HG02588 (cell line): Measurements from ENCODE around the gene TUBG2.
A peak's percentile ranks its signal among the peaks of the same experiment; 100 is the strongest.

ENCODE experiments used
- ATAC-seq: cut with Tn5 transposase; IDR thresholded peaks from one replicate; pipeline ENCODE4 v1.9.1; 2021; ENCODE audit warnings: mild to moderate bottlenecking, moderate library complexity; ENCODE audit not compliant: unreplicated experiment

Gene TUBG2

DNA sequence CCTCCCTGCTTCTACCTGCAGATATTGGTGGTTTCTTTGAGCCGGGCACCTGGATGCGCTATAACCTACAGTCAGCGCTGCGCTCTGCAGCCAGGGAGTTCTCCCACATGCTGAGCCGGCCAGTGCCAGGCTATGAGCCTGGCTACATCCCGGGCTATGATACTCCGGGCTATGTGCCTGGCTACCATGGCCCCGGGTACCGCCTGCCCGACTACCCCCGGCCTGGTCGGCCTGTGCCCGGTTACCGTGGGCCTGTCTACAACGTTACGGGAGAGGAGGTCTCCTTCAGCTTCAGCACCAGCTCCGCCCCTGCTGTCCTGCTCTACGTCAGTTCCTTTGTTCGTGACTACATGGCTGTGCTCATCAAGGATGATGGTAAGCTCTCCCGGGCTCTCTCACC lies 36.4 kb downstream of the TUBG2 start:
- ATAC-seq: no peak

DNA sequence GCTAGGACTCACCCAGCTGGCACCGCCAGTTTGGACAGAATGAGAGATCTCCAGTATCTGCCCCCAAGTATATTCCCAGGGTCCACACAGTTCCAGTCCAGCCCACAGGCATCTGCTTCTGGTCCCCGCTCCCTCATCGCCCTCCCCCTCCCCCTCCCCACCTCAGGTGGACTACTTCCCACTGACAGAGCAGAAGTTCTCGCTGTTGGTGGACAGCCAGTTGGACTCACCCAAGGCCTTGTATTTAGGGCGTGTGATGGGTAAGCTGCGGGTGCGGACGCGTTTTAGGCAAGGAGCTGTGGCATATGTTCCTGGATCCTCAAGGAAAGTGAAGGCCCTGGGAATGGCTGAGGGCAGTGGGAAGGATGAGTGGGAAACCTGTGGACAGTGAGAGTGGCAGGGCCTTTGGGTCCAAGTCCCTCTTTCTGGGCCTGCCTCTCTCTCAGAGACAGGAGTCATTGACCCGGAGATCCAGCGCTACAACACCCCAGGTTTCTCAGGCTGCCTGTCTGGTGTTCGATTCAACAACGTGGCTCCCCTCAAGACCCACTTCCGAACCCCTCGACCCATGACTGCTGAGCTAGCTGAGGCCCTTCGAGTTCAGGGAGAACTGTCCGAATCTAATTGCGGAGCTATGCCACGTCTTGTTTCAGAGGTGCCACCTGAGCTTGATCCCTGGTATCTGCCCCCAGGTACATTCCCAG lies 38.2 kb downstream of the TUBG2 start:
- no peak for ATAC-seq

DNA sequence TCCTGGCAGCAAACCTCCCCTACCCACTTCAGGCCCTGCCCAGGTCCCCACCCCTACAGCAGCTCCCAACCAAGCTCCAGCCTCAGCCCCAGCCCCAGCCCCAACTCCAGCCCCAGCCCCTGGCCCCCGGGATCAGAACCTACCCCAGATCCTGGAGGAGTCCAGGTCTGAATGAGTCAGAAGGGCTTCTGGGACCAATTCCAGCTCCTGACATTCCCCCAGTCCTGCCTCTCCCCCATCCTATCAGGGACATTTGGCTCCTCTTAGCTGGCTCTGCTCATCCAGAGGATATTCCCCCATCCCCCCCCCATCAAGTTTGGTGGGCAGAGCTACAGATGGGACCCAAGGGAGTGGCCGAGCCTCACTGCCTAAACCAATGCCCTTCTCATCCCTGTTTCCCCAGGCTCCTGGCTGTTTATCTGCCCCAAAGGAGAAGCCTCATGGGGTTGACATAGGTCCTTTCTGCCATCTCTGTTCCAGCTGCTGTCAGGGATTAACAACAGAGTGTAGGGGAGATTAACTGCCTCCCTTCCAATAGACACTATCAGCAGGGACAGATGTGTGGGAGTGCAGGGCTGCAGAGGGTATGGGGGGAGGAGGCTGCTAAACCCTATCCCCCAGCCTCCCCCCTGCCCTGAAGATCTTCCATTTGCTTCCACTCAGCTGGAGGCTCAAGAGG lies 39.8 kb downstream of the TUBG2 start:
- no peak for ATAC-seq

DNA sequence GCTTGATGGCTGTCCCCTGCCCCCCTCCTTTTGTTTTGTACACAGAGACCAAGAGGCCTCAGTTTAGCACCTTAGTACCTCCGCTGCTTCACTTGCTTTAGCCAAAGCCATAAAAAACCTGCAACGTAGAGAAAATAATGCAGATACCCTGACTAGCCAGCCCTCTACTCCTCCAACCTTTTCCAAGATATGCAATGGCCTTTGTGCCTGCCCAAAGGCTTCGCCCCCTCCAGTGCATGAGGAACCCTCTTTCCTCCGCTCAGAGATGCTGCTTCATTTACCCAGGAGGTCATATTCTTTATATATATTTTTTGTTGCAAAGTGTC lies 40.3 kb downstream of the TUBG2 start:
- ATAC-seq: no peak

DNA sequence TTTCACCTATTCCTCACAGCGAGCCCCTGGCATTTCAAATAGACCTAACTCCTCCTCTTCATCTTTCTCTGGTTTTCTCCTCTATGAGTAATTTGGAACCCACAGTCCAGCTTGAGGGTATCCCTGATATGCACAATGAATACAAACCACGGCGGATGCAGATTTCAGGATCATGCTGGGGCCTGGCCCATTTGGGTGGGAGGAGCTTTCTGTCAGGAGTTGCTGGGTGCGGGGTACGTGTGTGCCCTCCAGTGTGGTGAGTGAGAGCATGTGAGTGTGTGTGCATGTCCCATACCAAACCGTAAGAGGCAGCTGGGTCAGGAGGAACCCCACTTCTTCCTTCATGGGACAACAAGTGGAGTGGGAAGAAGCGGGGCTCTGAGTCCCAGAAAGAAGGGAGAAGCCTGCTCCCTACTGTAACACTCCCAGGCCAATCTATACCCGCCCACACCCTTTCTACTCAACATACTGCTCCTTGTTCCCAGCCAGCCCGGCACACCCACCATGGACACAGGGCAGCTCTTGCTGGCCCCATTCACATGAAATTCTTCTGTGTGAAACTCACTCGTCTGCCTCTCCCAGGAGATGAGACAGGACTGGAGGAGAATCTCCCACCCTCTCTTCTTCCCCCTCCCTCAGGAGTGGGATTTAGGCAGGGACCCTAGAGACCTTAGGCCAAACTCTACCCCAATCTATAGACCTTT lies 41.7 kb downstream of the TUBG2 start:
- no peak for ATAC-seq

DNA sequence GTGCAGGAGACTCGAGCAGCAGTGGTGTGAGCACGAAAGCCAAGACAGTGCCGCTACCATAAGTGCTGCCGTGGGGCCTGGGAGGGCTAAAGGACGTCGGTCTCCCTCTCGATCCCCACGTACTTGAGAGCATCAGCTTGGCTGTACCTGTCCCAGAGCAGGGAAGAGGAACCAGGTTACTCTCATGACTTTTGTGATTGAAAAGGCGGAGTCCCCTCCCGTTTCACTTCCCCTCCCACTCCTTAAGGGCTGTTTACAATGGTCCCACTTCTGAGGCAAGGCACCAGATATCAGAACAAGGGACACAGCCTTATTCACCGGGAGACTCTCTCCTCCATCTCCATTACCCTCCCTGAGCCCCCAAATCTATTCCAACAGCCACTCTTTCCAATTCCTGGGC lies 43.4 kb downstream of the TUBG2 start:
- ATAC-seq: no peak

DNA sequence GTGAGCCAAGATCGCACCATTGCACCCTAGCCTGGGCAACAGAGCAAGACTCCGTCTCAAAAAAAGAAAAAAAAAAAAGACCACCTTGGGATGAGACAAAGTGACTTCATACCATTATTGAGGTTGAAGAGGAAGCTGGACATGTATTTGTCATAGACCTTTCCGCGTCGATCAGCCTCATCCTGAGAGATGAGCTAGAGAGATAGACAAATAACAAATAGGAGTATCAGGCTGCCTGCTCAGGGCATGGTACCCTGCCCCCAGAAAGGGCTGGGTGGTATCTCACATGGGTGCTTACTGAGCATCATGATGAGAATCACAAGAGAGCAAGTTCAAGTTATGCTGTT lies 45.4 kb downstream of the TUBG2 start:
- ATAC-seq: peak; percentile 8

DNA sequence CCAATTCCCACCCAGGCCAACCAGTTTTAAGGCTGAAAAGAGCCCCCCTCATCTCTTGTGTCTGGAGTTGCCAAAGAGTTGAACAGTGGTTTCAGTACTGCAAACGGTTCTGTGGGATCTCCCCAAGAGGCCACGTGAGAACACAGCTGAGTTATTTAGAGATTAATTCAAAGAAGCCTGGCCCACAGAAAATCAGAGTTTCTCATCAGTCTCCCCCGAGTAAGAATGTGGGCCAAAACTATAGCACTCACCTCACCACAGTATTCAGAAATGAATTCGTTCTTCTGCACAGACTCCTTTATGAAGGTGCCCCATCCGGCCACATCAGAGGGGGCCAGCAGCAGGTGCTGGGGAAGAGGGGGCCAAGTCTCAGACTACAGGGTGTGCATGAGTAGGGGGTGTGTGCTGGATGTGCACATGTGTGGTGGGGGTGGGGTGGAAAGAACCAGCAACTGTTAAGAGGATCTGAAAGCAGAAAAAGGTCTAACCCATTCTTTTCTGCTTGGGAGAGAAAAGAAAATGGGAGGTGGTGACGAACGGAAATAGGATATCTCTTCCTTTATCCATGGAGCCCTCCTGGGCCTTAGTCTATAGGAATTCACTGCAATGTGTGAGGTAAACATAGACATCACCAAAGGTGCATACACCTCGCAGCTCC lies 45.9 kb downstream of the TUBG2 start:
- peak; percentile 66 for ATAC-seq

DNA sequence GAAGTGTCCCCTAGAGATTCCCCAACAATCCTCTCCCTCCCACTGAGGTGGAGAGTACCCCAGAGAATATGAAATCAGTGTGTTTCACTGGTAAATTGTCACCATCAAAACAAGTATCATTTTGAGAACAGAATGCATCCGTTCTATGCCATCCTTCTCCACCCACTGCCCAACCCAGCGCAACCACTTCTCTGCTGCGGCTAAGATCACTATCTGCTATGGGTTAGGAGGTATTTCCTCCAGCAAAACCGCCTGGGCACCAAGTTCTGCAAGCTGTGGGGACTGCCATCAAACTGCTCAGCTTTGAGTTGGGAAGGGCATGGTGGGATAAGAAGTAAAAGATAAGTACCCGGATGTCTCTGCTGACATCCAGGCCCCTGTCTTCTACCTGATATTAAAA lies 47.6 kb downstream of the TUBG2 start:
- no peak for ATAC-seq

DNA sequence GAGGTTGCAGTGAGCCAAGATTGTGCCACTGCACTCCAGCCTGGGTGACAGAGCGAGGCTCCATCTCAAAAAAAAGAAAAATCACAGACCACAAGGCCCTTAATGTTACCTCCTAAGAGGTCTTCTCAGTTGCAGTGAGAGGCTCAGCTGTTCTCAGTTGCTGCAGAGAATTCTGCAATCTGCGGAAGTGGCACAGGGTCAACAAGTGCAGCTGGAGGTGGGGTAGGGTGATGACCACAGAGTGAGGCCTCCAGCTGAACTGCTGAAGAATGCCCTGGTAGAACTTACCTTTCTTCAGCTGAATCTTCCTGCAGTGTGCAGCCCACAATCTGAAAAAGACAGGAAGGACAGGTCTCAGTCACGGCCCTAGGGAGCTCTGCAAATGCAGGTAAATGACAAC lies 49.5 kb downstream of the TUBG2 start:
- ATAC-seq: no peak

DNA sequence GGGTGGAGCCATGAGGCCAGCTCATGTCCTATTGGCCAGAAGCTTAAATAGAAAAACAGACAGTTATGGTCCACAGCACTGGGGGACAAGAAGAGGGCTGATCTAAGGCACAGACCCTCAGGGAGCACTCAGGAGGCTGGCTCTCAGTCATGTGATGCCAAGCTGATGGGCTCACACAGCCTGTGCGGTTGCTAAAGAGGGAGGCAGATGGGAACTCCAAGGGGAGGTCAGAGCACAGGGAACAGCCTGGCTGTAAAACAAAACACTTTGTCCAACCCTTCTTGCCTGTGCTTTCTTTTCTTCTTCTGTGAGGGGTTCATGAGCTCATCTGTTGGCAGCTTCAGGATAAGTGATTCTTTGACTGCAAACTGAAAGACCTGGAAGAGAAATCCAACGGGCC lies 50.5 kb downstream of the TUBG2 start:
- ATAC-seq: no peak
